Stimulated activated CD4-positive, alpha-beta T cell treated with anti-CD3 and anti-CD28 coated beads, Interleukin-2, amount 100 ng/mL, for 48 hours (primary cell): ENCODE data around the gene EXOC4.

ENCODE experiments used
- DNase-seq, 2 donors: peaks; one replicate each; pipeline ENCODE4 v3.0.0-alpha.2; 2020

The EXOC4 gene

GRCh38 chr7:134114992-134115391, 862.1 kb downstream of the EXOC4 start:
- DNase-seq = no peak
